Stimulated activated CD8-positive, alpha-beta memory T cell treated with anti-CD3 and anti-CD28 coated beads, Interleukin-4, amount 100 ng/mL, for 48 hours (primary cell): ENCODE results near the gene BRPF1.
A peak's percentile ranks its signal among the peaks of the same experiment; 100 is the strongest.

Source experiments
- DNase-seq: peaks from one replicate; pipeline ENCODE4 v3.0.0-alpha.2; 2020

BRPF1 gene

DNA sequence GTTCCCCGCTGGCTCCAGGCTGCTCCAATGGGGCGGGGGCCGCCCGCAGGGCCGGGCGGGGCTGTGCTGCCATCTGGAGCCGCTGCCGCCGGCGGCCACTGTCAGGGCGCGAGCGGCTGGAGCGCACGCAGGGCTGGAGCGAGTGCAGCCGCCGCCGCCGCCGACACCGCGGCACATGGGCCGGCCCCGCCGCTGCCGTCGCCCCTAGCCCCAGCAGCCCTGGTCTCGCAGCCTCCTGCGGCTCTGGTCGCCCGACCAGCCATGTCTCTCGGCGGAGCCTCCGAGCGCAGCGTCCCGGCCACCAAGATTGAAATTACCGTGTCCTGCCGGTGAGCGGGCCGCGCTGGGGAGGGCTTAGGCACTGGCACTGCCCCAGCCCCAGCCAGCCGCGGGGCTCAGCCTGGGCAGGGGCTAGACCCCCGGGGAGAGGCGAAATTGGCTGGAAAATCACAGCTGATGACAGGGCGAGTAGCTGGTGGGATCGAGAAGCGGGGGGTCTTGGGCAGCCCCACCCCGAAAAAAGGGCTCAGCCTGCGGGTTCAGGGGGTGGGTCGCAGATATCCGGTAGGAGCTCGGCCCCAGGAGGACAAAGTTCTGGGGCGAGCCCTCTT is 27.7 kb upstream of the BRPF1 start, which contains the start of gene CPNE9:
Gene CPNE9 (plus strand): TSS at position 98 of the 611 bp plus-strand sequence. CDS start 164 bp downstream, at position 262.
- no peak for DNase-seq

DNA sequence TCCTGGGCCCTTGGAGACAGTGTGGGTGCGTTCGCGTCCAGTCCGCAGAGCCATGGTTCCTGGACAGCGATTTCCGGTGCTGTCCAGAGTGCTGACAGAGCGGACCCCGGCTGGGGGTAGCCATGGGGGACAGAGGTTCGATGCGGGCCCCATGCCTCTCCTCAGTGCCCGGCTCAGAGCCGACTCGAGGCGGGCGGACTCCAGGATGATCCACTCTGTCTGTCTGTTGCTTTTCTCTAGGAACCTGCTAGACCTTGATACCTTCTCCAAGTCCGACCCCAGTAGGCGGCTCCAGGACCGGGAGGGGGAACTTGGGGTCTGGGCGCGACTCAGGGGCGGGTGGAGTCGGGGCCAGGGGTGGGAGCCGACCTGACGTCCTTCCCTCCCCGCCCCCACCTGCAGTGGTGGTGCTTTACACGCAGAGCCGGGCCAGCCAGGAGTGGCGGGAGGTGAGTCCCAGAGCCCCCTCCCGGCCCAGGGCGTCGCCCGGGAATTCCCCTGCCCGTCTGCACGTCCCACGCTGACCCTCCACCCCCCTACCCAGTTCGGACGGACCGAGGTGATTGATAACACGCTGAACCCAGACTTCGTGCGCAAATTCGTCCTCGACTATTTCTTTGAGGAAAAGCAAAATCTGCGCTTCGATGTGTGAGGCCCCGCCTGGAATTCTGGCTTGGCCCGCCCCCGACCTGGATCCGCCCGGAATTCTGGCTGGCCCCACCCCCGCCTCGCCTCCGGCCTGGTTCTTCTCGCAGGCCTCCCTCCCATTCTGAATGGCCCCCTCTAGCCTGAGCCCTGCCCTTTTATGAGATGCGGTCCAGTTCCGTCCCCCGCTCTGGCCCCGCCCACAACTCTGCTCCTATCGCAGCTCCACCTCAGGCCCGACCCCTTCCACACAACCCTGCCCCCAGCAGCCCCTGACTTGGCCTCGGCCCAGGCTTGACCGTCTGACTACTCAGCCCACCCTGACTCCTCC is 26.9 kb upstream of the BRPF1 start:
- DNase-seq: peak; percentile 52

DNA sequence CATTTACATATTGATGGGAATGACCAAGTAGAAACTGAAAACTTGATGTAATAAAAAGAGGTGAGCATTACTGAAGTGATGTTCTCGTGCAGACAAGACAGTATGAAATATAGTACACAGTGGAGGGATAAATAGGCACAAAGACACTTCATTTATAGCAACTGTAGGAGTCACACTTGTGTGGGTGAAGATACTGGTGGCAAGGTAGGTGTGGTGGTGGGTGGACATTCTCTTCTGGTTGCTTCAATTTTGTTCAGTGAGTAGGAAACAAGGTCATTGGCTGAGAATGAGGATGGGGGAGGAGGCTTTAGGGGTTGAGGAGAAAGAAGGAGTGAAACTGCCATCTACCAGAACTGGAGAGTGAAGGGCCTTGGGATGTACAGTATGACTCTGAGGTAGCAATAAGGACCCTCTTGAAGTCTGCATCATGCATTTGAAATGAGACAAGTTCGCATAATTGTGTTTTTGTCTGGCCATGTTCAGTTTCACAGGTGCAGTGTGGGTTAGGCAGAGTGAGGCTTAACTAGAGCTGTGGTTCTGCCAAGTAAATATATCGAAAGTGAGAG is 21.3 kb upstream of the BRPF1 start:
- no peak for DNase-seq

DNA sequence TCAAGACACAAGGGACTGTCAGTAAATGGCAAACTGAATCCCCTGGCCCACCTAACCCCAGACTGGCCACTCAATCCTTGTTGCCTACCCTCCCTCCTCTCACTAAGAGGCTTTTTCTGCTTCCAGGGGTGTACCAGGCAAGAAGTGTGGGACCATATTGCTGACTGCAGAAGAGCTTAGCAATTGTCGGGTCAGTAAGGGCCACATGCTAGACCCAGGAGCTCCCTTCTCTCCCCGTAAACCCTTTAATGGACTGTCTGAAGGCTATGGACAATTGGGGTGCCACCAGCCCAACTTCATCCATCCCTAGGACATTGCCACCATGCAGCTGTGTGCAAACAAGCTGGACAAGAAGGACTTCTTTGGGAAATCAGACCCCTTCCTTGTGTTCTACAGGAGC is 19.1 kb upstream of the BRPF1 start:
- no peak for DNase-seq

DNA sequence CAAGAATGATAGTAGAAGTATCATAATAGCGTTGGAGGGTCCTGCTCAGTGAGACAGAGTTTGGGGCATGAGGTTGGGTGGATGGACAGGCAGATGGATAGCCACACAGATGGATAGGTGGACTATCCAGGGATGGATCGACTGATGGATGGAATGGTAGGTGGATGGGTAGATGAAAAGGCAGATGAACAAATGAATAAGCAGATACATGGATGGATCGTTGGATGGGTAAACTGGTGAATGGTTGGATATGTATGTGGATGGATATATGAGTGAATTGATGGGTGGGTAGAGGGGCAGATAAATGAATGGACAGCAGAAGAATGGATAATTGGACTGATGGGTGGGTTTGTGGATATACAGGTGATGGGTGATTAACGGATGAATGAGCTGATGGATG is 18.4 kb upstream of the BRPF1 start:
- no peak for DNase-seq

DNA sequence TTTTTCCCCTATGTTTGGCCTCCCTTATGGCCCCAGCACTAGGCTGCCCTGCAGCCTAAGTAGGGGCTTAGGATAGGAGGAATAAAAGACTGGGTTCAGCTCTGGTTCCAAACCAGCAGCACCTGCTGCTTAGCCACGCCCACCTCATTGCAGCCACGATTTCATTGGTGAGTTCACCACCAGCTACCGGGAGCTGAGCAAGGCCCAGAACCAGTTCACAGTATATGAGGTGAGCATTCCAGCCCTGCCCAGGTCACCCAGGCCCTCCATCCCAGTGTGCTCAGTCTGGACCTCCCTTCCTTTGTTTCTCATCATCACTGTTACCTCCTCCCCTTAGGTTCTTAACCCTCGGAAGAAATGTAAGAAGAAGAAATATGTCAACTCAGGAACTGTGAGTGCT is 16.4 kb upstream of the BRPF1 start:
- no peak for DNase-seq

DNA sequence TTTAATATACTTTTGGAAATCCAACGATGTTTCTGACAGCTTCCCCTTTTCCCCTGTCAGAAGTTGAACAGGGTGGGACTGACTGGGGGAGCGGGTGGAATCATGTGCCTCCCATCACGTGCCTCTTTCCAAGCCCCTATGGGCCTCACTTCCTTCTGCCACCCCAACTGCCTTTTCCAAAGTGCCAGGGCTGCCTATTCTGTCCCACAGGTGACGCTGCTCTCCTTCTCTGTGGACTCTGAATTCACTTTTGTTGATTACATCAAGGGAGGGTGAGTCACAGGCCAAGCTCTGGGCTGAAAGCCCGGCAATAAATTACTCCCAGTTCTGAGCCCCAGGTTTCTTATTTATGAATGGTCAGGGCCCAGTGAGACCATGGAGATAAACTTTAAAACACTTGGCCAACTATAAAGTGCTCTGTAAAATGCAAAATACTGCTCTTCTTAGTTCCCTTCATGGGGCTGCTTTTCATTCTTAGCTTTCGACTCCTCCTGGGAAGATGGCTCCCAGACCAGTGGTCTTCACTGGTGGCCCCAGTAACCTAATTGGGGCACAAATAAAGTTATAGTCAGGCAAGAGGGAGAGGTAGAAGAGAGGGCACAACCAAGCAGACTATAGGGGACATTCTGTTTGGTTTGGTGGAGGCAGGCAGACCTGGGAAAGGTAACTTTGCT is 15.6 kb upstream of the BRPF1 start:
- peak; percentile 50 for DNase-seq

DNA sequence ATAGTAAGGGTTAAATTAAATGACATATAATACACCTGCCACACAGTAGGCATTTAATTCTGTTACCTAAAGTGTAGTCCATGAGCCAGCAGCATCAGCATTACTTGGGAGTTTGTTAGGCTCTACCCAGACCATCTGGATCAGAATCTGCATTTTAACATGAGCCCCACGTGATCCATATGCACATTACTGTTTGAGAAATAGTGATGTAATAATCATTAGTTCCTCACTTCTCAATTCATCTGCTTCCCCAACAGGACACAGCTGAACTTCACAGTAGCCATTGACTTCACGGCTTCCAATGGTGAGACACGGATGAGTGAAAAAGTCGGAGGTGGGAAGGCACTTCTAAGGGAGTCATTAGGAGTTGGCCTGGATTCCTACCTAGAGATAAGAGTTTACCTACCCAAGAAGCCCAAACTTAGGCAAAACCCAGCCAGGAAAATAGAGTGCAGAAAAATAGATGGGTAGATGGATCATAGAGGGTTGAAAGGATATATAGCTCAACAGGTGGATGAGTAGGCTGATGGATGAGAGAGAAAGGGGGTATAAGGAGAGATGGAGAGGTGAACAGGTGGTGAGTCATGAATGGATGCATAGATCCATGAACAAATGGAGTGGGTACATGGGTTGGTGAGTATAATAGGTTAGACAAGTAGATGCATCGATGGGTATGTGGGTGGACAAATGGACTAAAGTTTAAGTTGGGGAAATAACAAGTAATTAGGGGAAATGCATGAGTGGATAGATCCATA is 14.6 kb upstream of the BRPF1 start:
- no peak for DNase-seq

DNA sequence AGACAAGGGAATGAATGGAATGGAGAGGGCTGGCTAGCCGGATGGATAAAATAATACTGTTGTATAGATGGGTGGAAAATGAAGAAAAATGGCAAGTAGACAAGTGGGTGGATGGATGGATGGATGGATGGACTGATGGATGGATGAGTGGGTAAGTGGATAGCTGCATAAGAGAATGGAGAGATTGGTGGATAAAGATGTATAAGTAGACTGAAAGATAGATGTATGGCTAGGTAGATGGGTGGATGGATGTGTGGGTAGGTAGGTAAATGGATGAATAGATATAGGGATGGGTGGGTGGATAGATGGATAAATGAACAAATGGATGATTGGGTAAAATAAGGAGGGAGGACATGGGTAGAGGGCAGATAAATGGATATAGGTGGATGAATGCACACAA is 14.0 kb upstream of the BRPF1 start:
- no peak for DNase-seq

DNA sequence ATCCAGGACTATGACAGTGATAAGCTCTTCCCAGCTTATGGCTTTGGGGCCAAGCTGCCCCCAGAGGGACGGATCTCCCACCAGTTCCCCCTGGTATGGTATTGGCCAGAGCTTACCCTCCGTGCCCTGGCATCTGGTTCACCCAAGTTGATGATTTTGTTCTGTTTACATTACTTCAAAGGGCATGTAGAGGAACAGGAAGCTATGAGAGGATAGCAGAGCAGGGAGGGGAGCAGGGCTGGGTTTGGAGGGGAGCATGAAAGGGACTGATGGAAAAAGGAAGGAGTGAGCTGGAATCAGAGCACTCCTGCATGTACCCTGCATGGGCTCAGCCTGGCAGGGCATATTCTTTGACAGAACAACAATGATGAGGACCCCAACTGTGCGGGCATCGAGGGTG is 13.4 kb upstream of the BRPF1 start:
- DNase-seq: no peak

DNA sequence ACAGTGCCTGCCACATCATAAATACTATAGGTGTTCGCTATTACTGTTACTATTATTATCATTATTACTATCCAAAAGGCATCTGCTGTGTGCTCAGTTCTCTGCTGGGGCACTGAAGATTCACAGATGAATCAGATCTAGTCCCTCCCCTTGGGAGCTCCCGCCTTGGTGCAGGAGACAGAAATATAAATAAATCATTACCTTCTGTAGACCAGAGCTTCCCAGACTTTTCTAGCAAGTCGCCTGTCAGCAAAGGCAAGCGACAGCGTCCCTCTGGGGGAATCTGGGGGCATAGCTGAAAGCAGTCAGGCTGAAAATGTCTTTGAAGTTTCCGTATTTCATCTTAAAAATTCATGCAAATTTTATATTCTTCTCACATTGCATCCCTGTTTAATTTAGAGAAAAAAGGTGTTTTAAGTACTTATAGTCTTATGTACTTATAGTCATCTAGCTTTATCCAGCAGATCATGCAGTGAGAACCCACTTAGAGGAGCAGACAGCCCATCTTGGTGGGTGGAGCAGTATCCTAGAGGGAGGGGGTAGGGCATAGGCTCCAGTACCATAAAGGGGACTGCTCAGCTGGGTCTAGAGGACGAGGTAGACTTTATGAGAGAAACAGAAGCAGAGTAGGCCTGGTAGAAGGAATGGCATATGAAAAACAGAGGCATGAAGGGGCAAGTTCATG is 10.4 kb upstream of the BRPF1 start:
- no peak for DNase-seq

DNA sequence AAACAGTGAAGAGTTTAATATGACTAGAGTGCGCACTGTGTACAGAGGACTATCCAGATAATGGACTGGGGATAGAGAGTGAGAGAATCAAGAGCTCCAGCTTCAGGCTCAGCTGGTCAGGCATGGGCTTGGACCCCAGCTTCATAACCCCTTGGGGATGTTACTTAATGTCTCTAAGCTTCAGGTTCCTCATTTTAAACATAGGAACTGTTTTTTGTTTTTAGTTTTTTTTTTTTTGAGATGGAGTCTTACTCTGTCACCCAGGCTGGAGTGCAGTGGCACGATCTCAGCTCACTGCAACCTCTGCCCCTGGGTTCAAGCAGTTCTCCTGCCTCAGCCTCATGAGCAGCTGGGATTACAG is 9.9 kb upstream of the BRPF1 start:
- DNase-seq: no peak

DNA sequence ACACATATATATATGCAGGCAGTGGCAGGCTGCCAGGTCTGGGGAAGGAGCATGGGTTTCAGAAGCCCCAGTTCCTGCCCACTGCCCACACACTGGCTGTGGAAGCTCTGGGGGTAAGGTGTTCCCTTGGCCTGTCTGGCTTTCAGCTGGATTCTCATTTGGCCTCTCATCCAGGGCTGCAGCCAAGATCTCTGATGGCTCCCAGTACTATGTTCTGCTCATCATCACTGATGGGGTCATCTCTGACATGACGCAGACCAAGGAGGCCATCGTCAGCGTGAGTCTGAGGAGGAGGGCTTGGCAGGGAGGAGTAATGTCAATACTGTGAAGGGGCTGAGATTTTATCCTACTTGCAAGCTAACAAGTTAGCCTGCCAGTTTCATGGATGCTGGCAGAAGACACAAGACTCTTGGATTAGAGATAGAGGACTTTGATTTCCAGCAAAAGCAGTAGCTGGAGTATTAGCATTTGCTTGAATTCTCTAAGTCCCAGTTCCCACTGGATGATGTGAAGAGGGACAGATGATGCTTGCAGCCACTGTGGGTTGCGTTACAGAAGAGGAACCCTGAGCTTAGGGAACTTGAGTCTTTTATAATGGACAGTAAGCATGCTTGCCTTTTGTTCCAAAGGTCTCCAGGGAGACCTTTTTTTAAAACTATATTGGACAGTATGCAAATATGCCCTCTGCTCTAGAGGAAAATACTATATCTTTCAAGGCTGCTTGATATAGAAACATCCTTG is 5.6 kb upstream of the BRPF1 start:
- no peak for DNase-seq

DNA sequence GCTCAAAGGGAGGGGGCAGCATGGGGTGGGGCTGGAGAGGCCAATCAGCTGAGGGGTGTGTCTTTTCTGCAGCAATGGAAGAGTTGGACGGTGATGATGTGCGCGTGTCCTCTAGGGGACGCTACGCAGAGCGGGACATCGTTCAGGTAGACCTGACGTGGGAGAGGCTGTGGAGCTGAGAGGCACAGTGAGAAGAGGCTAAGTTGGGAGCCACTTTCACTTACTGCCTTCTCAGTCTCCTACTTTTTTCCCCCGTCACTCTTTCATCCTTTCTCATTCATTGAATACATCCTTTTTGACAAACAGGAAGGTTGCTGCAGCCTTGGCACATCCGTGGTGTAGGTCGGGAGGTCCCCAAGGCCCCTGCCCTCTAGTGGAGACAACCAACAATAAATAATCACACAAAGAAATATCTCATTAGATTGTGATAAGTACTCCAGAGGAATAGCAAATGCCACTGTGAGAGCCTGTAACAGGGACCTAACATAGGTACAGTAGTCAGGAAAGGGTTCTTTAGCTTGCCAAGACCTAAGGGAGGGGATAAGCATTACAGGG is 4.4 kb upstream of the BRPF1 start:
- DNase-seq: peak; percentile 71

DNA sequence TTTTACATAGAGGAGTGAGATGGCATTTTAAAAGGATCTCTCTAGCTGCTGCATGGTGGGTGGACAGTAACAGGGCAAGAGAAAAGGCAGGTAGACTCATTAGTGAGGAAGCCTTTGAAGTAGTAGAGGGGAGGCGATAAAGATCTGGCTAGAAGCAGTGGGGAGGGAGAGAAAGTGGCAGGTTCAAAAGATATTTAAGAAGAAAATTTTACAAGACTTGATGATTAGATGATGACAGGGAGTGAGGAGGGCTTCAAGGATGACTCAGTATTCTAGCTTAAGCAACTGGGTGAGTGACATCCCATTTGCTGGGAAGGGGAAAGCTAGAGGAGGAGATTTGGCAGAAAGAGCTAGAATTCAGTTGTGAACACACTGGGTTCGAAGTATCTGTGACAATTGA is 3.8 kb upstream of the BRPF1 start:
- no peak for DNase-seq

DNA sequence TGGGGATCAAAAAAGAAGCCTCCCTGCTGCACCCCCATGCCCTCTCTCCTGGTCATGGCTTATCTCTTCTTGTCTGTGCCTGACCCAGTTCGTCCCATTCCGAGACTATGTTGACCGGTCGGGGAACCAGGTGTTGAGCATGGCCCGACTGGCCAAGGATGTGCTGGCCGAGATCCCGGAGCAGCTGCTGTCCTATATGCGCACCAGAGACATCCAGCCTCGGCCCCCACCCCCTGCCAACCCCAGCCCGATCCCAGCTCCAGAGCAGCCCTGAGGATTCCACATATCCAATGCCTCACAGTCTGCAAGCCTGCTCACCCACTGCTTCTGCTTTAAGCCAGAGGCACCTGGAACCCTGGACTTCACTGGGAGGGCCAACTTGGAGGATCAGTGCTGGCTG is 2.1 kb upstream of the BRPF1 start:
- DNase-seq: no peak

DNA sequence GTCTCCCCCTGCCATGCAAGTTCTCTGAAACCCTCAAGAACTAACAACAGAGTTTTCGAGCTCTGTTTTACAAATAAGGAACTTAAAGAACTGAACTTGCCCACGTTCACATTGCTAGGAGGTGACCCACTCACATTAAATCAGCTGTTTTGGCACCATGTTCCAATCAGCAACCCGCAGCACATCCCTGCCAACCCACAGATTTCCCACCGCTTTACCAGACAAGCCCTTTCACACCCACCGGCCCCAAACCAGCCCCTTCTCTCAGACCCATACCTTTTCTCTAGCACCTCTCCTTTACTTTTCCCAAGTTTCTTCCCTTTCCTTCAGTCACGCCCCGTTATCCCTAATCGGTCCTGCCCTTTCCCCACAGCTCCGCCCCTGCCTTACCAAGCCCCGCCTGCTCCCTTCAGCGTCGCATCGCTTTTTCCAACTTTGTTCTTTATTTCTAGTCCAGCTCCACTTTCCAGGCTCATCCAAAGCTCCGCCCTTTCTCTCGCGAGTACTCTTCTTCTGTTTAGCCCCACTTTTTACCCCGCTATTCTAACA is 804 bp upstream of the BRPF1 start:
- no peak for DNase-seq

DNA sequence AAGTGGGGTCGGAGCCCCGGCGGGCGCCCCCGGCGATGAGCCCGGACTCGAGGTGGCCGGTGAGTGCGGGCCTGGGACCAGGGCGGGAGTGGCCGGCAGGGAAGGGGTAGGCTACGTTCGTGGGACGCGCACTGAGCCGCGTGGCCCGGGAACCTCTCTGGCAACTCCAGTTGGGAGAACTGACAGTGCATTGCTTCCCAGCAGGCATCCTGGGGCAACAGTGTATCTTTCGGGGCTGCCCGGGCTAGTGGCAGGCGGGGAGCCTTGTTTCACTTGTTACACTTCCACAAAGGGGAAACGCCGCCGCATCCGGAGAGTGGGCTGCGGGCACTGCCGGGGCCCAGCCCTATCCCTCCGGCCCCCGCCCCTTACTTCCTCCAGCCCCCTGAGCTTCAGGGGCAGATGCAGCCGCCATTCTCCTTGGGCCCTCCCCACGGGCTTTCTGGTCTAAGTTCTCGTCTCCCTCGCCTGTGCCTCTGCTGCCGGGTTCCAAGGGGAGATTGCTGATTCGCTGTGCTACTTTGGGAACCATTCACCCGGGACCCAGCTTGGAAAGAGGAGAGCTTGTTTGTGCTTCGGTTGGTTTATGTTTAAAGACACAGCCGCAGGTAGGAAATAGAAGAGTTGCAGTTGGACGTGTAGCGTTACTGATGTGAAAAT is 675 bp downstream of the BRPF1 start:
- DNase-seq: peak; percentile 61

DNA sequence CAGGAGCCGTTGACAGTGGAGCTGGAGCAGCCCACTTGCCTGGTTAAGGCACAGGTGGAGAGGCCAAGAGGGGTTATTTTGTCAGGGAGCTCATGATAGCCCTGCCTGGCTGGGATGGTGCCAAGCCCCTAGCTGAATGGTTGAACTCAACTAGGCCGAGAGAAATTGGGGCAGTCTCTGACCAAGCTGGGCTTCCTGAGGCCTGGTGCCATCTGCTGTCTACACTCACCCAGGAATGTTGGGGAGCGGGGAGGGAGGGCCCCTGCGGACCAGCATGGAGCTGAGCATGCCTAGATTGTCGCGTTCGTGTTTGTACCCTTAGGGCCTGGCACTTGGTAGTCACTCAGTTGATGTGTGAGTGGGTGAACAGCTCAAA is 1.2 kb downstream of the BRPF1 start:
- no peak for DNase-seq

DNA sequence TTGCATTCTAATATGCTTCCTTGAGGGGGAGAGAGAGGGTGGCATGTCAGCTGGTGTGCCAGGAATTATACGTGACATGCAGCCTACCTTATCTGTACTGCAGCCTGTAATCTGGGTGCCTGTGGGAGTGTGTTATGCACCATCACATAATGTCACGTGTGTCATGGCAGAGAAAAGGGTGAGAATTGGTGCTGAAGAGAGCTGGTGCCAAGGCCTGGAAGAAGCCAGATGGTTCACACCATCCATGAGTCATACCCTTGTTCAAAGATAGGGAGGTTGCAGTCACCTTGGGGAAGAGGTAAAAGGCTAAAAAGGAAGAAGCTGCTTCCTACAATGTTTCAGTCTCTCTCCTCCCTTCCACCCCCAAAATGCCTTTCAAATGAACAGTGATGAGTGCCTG is 5.3 kb downstream of the BRPF1 start:
- DNase-seq: no peak
